Measurements from ENCODE around the gene CAND2.
A peak's percentile ranks its signal among the peaks of the same experiment; 100 is the strongest.

CAND2 gene

DNA sequence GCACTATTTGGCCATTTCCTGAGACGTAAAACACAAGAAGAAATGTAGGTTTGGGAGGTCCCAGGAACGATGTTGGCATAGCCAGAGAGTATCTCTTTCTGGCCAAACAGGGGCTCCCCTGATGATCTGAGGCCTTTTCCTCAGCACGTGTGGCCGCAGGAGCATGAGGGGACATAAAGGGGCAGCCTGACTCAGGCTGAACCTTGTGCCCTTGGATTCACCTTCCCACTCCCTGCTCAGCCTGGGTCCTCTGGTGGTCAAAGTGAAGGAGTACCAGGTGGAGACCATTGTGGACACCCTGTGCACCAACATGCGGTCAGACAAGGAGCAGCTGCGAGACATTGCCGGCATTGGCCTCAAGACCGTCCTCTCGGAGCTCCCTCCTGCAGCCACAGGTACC is 10.6 kb downstream of the CAND2 start:
- no peak for DNase-seq

DNA sequence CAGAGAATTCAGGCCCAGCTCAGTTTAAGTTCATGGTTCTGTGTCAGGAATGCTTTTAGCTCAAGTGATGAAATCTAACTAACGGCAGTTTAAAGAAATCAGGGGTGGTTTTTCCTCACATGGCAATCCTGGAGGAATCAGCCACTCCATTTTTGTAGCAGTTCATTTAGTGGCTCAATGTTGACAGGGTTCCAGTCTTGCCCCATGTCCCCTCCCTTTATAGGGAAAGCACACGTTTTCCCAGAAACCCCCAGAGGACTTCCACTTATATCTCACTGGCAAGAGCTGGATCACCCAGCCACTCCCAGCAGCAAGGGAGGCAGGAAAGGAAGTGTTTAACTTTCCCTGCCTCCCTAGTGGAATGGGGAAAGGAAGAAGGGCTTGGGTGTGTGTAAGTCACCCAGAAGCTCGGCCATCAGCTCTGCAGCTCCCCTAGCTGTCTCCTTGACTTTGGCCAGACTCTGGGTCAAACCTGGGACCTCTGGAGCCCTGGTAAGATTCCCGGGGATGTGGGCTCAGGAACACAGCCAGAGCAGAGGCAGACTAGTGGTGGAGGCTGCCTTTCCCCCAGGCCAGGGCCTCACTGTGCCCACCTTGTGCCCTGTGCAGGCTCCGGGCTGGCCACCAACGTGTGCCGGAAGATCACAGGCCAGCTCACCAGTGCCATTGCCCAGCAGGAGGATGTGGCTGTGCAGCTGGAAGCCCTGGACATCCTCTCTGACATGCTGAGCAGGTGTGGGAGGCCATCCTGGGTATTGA is 11.3 kb downstream of the CAND2 start:
- DNase-seq = no peak

DNA sequence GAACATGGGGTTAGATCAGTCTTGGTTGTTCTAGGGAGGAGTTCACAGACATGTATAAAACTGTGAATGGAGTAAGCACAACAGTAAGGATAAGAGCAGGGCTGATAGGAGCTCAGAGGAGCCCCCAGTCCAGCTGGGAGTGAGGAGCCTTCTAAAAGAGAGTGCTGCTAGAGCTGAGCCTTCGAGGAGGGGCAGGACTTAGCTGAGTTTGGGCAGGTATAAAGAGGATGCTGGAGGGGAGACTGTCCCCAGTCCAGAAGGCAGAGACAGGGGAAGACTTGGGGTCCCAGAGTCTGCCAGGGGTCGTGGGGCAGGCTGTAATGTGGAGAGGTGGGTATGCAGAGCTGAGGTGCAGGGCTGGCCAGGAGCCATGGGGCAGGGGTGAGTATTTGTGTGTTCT is 12.1 kb downstream of the CAND2 start:
- DNase-seq = no peak

DNA sequence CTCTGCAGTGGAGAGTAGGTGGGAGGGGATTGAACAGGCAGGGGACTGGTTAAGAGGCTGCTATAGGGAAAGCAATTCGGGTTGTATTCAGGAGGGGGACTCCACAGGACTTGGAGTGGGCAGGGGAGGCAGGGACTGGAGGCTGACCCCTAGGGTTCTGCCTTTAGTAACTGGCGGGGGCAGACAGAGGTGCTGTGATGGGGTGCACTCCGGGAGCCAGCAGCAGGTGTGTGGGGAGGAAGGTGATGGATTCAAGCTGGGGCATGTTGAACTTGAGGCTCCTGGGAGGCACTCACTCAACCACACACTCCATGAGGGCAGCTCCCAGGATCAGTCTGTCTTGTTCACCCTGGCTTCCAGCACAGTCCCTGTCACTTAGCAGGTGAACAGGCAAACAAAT is 12.5 kb downstream of the CAND2 start:
- DNase-seq = no peak

DNA sequence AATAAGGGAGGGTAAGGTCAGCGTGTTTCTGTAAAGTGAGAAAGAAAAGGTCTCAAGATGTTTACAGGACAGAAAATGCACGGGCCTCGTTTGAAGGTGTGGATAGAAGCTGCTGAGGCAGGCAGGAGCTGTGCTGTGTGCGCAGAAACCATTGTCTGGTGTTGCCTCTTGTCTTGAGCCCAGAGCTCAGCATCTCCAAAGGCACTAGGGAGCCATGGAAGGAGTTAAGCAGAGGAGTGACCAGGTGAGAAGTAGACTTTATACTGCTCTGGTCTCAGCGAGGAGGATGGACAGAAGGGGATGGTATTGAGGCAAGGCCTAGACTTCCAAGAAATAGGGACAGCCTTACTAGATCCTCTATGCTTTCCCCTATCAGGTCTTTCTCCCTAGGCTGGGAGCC is 13.0 kb downstream of the CAND2 start:
- DNase-seq = no peak

DNA sequence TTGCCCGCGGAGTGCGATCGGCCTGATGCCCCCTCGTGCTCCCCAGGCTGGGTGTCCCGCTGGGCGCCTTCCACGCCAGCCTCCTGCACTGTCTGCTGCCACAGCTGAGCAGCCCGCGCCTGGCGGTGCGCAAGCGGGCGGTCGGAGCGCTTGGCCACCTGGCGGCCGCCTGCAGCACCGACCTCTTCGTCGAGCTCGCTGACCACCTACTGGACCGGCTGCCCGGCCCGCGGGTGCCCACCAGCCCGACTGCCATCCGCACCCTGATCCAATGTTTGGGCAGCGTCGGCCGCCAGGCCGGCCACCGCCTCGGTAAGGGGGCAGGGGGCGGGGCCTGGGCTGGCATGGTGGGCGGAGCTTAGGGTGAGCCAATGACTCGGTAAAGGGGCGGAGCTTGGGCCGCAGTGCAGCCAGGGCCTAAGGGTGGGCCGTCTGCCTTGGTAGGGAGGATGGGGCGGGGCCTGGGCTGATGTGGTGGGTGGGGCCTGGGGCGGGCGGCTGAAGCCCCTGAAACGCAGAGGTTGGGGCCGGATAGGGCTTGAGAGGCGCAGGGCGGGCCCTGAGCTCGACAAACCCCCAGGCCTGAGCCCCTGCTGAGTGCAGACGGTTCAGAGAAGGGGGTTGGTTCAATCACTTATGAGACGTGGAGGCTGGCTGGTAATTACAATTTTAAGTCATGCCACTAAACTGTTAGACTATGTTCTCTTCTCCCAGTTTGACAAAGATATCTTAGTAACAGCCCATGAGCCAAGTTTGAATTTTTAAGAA is 13.7 kb downstream of the CAND2 start:
- DNase-seq = peak; percentile 27 to 97 (median 89)

DNA sequence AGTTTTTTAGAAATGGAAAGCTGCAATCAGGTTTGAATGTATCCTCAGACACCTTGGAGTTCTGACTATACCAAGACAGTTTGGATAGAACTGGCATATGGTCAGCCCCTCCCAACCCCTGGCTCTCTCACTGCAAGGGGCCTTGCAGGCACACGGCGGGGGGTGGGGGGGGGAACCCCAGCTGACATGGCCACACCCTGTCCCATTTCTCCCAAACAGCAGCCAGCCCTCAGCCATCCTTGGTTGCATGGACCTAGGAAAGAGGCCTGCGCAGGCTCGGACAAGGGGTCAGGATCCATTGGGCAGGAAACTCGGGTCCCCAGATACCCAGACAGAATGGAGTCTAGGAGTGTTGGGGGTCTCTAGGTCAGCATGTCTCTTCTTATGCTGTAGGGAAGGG is 14.5 kb downstream of the CAND2 start:
- no peak for DNase-seq

DNA sequence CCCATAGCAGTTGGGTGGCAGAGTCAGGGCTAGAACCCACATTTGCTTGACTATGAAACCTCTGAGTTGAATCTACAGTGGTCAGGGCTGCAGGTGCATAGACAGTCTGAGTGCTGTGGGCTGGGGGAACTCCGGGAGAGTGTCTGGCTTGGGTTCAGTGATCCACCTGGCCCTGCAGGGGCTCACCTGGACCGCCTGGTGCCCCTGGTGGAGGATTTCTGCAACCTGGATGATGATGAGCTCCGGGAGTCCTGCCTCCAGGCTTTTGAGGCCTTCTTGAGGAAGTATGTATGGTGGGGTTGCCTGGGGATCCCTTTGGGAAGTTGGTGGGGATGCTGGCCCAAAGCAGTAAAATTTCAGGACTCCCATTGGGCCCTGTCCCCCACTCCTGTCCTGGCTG is 16.3 kb downstream of the CAND2 start:
- DNase-seq = no peak

DNA sequence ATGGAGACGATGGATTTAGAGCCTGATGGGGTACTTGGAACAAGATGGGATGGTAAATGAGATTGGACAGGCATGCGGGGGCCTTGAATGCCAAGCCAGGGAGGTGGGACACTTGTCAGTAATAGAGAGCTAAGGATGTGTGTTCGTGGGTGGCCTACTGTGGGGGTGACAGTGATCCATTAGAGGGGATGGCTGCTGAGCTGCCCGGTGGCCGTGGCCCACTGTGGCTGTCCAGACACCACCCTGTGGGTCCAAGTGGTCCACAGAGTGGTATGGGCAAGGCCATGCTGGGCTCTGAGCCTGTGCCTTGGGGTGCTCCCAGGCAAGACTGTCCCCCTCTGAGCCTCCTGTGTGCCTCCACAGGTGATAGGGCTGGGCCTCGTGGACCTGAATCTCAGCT is 17.5 kb downstream of the CAND2 start:
- no peak for DNase-seq

DNA sequence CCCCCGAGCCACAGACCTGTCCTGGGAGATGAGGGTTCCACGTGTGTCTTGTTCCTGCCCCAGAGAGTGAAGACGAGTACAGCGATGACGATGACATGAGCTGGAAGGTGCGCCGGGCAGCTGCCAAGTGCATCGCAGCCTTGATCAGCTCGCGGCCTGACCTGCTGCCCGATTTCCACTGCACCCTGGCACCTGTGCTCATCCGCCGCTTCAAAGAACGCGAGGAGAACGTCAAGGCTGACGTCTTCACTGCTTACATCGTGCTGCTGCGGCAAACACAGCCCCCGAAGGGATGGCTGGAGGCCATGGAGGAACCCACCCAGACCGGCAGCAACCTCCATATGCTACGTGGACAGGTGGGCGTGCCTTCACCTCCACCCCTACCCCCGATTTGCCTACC is 18.6 kb downstream of the CAND2 start:
- no peak for DNase-seq

DNA sequence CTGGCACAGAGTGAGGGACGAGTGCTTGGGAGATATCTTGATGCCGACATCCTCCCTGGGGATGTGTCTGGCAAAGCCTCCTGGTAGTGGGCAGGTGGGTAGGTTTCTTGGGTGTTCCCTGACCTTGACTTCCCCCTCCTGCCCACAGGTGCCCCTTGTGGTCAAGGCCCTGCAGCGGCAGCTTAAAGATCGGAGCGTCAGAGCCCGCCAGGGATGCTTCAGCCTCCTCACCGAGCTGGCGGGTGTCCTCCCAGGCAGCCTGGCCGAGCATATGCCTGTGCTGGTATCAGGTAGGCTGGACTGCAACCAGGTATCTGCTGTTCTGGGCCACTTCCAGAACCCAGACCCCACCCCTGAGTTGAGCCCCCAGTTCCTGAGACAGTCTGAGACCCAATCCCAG is 19.2 kb downstream of the CAND2 start:
- DNase-seq = no peak

DNA sequence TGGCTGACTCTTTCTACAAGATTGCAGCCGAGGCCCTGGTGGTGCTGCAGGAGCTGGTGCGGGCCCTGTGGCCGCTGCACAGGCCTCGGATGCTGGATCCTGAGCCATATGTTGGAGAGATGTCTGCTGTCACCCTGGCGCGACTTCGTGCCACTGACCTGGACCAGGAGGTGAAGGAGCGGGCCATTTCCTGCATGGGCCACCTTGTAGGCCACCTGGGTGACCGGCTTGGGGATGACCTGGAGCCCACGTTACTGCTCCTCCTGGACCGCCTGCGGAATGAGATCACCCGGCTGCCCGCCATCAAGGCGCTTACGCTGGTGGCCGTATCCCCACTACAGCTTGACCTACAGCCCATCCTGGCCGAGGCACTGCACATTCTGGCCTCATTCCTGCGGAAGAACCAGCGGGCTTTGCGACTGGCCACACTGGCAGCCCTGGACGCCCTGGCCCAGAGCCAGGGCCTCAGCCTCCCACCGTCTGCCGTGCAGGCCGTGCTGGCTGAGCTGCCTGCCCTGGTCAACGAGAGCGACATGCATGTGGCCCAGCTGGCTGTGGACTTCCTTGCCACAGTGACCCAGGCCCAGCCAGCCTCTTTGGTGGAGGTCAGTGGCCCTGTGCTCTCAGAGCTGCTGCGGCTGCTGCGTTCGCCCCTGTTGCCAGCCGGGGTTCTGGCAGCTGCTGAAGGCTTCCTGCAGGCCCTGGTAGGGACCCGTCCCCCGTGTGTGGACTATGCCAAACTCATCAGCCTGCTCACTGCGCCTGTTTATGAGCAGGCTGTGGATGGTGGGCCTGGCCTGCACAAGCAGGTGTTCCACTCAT is 20.3 kb downstream of the CAND2 start:
- no peak for DNase-seq

DNA sequence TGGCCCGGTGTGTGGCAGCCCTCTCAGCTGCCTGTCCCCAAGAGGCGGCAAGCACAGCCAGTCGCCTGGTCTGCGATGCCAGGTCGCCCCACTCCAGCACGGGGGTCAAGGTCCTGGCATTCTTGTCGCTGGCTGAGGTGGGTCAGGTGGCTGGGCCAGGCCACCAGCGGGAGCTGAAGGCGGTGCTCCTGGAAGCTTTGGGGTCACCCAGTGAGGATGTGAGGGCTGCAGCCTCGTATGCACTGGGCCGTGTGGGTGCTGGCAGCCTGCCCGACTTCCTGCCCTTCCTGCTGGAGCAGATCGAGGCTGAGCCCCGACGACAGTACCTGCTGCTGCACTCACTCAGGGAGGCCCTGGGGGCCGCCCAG is 20.8 kb downstream of the CAND2 start:
- no peak for DNase-seq

DNA sequence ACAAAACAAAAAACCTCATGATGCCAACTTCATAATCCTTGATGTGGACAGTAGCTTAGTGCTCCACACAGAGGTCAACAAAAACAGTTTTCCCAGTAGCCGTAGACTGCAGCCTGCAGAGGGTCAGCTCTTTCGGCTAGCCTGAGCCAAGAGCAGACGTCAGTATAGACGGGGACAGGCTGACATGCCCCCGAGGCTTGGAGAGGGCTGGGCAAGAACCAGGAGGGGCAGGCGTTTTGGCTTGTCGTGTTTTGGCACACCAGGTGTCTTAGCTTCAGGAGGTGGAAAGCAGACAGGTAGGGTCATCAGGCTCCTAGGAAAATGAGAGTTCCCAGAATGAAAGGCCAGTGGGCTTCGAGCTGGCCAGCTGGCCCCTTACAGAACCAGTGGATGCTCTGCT is 21.8 kb downstream of the CAND2 start:
- DNase-seq = no peak

DNA sequence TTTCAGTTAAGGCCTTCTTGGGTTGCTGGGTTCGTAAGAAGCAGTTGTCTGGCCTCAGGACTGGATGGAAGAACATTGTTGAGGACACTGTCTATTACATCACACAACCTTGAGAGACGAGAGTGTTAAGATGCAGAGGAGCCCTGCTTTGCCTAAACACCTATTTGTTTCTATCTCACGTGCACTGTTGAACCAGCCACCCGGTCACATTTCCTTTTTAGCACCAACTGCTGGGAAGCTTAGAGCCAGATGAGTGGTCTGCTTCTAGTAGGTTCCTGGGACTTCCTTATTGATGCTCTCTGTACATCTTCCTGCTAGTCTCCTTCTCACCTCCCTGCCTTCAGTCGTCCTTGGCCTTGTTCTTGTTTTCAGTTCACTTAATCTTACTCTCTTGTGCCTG is 22.3 kb downstream of the CAND2 start:
- DNase-seq = no peak

DNA sequence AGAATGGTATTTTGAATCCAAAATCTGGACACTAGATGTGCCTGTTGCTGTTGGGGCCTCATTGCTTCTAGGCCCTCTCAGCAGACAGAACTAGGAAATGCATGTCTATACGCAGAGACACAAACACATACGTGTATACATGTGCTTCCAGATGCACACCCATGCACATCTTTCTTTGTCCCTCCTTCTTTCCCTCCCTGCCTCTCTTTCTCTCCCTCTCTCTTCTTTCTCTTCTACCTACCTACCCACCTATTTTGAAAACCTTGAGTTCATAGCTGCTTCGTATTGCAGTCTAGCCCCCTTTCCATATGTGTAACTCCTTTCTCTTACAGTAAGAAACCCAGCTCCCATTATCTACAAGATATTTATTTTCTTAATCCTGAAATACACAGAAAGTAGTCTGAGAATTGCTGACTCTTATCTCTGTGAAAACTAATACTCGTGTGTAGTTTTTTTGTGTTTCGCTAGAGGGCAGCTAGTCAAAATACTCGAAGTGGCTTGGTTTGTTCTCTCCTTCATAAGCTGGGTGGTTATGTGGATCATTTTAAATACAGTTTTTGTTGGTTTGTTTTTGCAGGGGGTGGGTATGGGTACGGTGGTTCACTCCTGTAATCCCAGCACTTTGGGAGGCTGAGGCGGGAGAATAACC is 26.4 kb downstream of the CAND2 start:
- no peak for DNase-seq

DNA sequence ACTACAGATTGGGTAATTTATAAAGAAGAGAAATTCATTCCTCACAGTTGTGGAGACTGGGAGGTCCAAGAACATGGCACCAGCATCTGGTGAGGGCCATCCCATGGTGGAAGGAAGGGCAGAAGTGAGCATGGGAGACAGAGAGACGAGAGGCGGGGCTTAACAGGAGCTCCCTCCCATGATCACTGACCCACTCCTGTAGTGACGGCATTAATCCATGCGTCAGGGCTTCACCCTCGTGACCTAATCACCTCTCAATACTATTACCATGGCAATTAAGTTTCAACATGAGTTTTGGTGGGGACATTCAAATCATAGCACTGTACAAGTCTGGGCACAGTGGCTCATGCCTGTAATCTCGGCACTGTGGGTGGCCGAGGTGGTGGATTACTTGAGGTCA is 27.8 kb downstream of the CAND2 start:
- DNase-seq = no peak

DNA sequence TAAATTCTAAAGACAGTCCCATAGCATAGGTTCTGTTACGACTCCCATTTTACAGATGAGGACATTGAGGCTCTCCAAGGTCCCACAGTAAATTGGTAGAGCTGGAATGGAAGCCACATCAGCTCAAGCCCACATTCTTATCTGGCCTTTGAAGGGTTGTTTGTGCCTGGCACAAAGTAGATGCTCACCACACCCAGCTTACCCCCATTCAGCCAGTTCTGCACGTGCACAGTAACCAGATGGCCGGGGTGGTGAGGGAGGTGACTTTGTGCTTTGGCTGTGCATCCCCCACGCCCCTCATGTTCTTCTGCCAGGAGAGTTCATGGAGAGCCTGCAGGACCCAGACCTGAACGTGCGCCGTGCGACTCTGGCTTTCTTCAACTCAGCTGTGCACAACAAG is 28.7 kb downstream of the CAND2 start:
- no peak for DNase-seq

DNA sequence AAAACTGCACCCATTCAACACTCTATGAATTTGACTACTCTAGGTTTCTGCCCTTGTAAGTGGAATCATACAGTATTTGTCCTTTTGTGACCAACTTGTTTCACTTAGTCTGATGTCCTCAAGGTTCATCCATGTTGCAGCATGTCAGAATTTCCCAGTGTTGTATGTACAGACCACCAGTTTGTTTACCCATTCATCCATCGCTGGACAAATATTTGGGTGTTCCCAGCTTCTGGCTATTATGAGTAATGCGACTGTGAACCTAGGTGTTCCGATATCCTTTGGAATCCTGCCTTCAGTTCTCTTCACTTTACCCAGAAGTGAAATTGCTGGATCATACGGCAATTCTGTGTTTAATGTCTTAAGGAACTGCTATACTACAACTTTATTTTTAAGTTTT is 32.3 kb downstream of the CAND2 start:
- DNase-seq = no peak

DNA sequence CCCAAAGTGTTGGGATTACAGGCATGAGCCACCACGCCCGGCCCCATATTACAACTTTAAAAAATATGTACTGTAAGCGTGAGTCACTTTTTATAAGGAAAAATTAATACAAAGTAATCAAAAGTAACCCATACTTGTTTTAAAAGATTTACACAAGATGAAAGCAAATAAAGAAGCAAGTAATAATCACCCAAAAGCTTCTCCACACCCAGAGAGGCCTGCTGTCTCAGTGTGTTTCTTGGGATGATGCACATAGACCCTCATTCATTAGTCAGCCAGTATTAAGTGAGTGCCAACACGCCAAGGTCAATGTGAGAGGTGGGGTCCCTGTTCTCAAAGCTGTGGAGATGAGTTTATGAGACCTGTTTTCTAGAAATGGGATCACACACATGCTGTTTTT is 32.9 kb downstream of the CAND2 start:
- no peak for DNase-seq

DNA sequence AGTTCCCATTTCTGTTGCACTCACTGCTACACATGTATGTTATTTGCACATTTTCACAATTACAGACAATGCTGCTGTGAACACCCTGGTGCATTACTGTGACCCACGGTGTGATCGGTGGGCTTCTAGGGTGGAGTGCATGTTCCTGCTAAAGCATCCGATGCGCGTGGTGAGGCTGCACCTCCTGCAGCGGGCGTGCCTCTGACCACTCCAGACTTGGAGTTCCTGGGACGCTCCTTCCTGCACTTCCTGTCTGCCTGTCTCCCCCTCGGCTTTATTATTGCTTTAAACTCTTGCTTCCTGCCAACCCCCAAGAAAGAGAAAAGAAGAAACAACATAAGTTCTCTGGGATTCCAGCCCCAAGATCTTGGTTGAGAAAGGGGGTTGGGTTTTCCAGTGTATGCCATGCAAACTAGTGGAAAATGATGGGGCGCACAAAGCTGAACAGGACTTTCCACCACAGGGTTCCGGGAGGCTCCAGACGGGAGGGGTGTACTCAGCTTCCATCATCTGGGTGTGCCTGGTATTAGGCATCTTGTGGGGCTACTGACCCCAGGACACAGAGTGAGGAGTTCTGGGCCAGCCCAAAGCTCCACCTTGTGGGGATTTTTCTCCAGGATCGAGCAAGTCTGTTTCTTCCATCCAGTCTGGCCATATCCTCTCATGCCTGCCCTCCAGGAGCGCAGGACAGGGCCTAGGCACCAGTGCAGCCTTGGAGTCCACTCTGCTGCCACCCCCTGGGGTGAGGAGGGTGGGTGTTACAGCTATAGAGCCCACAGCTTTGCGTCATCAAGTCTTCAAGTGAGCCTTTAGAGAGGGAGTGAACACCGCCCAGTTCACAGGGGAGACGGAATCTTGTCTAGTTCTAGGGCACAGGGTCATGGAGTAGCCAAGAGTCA is 33.7 kb downstream of the CAND2 start:
- DNase-seq = no peak
